Activated T-helper 1 cell treated with Interleukin-2 at 50 U/mL for 16 hours (primary cell): Measurements from ENCODE around the gene DKK1.
"Not testable (repeated sequence)": the region's sequence is repeated elsewhere in the genome, so short reads cannot be mapped to it uniquely, and the experiment has no call there.

Source experiments
- DNase-seq: peaks from one replicate; pipeline ENCODE4 v3.0.0-alpha.2; 2020; ENCODE audit warnings: low read depth

The DKK1 gene

DNA sequence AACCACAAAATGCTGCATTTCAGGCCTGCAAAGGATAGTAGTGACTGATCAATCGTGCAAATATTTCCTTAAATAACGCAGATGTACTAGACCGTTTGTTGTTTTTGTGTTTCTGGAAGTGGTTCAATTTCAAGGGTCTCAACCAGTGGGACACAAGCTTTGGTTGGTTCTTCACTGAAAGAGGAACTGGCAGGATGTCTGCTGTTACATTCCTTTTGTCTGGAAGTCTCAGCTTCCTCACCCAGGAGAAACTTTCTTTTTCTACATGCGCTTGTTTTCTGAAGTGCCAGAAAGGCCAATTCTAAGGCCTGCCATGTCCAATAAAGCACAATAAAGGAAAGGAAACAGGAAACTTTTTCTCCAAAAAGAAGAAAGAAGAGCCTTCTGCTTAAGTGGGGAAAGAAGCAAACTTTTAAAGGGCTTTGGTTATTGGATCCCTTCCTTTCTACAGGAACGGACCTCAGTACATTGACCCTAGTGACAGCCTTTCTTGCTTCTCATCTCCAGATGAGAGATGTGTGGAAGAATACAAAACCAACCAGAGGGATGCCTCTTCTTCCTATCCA lies 4.1 kb downstream of the DKK1 start:
- no peak for DNase-seq

DNA sequence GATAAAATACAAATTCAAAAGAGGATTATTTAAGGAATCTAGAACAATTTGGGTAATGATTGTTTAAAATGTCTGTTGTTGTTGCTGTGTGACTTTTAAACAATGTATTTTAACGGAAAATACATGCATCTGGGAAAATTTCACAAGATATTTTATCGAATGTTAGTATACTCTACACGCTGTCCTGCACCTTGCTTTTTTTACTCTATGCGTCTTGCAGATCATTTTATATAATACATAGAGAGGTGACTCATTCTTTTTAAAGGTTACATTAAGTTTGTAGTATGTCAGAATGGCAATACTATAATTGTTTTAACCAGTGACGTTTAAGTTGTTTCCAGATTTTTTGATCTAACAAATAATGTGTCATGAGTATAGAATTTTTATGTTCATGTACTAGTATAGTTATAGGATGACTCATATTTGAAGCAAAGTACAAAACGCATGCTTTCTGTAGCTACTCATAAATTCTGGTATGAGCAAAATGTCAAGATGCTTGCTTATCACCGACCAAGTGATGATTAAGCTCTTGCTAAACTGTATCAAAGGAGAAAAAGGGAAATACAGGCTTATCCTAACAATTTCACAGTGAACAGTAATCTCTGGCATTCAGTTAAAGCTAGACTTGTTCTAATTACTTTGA lies 4.9 kb downstream of the DKK1 start:
- no peak for DNase-seq

- DNase-seq = no peak
Measured at GRCh38 chr10:52319926-52320325, 5.8 kb downstream of the DKK1 start.

DNA sequence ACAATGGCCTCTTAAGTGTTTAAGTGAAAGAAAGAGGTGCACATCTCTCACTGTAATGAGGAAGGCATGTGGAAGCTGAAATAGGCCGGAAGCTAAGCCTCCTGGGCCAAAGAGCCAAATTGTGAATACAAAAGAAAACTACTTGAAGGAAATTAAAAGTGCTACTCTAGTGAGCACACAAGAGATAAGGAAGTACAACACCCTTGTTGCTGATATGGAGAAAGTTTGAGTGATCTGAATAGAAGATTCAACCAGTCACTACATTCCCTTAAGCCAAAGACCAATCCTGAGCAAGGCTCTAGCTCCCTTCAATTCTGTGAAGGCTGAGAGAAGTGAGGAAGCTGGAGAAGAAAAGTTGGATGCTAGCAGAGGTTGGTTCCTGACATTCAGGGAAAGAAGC lies 8.2 kb downstream of the DKK1 start:
- DNase-seq = no peak

GRCh38 chr10:52322936-52323335 lies 8.9 kb downstream of the DKK1 start:
- no peak for DNase-seq

DNA sequence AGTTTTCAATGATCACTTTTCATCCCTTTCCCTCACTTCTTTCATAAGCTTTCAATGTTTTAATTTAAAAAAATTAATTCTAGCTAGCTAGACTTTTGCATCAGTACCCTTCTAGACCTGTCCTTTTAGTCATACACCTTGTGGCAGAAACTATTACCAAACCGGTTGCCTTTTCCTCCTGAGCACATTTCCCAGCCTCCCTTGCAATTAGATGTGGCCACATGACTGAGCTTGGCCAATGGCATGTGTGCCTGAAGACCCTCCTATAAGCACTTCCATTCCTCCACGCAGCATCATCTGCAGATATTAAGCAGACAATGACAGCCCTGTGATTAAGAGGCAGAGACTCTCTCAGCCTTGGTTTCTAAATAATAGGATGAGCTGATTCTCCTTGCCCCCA lies 12.3 kb downstream of the DKK1 start:
- DNase-seq = no peak

DNA sequence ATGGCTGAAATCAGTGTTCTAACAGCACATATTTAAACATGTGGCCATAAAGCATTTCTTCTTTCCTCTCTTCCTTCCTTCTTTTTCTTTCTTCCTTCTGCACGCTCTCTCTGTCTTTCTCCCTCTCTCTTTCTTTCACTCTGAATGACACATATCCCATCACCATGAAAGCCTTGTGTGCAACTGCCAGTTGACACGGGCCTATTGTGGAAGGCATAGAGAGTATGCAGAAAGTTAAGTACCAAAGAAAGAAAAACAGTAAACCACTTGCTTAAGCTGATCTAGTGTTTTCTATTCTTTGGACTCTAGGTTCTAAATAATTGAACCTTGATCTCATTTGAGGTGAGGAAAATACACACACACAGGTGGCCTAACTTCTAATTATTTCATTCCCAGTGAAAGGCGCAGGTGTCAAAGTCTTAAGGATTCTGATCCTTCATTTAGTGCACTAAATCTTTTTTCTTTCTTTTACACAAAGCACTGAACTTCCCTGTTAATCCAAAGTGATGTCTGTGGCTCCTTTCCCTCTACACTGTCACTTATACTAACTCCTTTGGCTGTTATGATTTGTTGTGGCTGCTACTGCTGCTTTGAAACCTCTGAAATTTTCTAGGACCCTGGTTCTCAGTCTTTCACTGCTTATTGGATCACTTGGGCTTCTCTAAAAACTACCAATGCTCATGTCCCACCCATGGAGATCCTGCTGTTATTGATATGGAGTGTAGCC lies 17.7 kb downstream of the DKK1 start:
- DNase-seq = no peak

DNA sequence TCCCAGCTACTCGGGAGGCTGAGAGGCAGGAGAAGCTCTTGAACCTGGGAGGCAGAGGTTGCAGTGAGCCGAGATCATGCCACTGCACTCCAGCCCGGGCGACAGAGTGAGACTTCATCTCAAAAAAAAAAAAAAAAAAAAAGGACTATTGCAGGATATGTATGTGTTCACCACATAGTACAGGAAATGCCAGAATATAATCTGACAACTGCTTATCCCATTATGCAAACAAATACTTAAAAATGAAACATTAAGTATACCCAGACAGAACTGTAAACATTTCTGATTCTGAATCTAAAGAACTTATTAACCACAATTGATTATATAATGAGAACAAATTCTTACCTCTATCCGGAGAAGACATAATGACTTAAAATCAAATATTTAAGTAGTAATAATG lies 18.7 kb downstream of the DKK1 start:
- DNase-seq = no peak

GRCh38 chr10:52334595-52334994 lies 20.5 kb downstream of the DKK1 start:
- no peak for DNase-seq

DNA sequence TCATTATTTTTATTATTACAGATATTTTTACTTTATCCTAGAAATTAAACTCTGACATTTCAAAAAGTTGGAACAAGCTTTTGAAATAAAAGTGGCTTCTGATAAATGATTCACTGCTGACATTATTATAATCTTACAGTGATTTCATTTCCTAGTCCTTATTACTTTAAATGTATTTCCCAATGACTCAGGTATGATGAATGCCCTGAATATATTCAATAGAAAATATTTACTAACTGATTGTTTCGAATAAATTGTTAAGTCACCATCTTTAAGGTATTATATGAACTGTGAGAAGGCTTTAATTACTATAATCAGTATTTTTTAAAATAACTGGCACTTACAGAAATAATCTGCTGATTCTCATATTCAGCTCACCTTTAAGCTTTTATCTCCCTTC lies 21.6 kb downstream of the DKK1 start:
- DNase-seq = no peak

DNA sequence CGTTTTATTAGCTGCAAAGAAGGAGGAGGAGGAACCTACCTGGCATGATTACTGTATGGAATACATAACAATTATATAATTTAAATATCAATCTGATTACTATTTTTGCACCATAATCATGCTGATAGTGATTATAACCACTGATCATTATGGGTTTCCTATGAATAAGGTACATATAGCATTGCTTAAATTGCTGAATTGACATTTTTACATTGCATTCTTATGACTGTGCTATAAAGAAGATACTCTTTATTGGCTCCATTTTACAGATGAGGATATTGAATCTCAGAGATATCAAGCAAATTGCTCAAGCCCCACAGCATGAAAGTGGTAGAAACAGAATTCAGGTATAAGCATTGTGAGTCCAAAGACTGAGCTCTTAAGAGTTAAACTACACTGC lies 23.1 kb downstream of the DKK1 start:
- DNase-seq = no peak

DNA sequence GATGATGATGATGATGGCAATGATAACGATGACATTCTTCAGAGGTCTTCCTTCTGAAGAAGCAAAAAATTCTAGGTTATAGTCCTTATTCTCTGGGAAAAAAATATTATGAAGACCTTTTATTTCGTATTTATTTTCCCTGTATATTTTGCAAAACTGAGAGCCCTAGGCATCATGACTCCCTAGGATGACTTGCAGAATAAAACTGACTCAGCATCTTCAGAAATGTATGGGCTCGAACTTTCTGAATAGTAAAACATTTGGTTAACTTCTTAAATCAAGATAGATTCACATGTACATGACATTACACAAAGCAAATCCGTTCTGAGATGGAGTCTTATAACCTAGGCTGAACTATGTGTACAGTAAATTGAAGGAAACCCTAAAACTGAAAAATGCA lies 29.4 kb downstream of the DKK1 start:
- DNase-seq = no peak

DNA sequence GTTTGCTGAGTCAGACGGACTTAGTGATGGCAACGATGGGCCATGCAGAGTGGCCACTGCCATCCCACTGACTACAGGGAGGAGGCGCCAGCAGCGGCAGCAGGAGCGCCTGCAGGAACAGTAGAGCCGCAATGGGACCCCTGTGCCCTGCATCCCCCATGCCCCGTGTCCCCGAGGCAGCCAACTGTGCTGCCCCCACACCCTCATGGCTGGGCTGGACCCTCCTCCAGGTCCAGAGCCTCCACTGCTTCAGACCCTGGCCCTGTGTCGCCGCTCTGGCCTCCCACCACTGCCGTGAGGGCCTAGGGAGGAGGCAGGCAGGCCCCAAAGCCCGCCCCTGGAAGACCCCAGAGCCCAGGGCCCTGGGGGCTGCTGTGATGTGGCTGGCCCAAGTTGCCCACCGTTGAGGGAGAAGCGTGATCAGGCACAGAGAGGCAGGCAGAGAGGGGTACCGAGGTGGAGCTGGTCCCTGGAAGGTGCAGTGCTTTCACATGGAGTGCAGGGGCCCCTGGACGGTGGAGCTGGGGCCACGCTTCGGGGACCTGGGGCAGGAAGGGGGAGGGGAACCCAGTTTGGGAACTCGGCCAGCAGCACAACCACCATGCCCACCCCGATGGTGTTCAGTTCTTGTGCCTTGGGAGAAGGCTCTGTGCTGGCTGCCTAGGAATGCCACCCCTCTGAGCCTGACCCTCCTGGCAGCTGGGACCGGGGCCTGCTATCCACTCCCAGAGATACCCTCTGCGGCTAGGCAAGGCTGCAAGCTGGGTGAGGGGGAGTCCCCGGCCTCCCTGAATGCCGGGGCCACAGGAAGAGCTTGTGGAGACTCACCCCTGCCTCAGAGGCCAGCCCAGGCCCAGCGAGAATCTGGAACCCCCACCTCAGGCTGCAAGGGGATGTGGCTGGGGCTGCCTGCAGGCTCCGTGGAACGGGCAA lies 32.6 kb downstream of the DKK1 start:
- no peak for DNase-seq

DNA sequence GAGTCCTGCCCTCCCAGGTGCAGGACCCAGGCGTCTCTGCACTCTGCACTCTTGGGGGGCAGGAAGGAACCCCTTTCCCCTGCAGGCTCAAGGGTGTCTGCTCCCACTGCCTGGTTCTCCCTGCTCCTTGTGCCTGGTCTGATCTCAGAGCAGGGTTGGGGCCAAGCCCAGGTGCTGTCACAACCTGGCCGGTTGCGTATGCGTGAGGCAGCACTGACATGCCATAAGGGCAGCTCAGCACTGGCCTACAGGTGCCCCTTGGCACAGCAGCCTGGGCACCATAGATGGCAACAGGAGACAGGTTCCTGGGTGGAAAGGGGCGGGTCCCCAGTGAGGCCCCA lies 33.2 kb downstream of the DKK1 start:
- DNase-seq = no peak

DNA sequence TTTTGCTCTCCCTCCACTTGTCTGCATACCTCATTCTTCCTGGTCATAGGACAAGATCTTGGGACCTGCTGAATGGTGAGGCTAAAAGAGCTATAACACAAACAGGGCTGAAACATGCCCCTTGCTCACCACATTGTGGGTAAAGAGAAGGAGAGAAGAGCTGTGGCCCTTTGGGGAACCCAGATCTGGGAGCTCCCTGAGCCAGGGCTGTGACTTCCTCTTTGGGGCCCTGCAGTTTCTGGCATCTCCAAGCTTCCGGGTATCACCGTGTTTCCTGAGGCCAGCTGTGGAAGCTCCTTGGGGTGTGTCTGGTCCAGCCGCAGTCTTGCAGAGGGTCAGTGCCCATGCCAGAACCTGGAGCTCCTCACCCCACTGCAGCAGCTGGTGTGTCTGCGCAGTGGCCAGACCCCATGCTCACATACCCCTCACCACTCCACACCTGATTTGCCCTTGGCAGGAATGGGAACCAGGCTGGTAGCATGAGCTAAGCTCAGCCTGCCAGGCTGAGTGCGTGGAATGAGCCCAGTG lies 34.0 kb downstream of the DKK1 start:
- no peak for DNase-seq

- DNase-seq = no peak
Measured at GRCh38 chr10:52351914-52352330, 37.8 kb downstream of the DKK1 start.

- no peak for DNase-seq
Measured at GRCh38 chr10:52353205-52353604, 39.1 kb downstream of the DKK1 start.

GRCh38 chr10:52353960-52354394 lies 39.9 kb downstream of the DKK1 start:
- DNase-seq = no peak

DNA sequence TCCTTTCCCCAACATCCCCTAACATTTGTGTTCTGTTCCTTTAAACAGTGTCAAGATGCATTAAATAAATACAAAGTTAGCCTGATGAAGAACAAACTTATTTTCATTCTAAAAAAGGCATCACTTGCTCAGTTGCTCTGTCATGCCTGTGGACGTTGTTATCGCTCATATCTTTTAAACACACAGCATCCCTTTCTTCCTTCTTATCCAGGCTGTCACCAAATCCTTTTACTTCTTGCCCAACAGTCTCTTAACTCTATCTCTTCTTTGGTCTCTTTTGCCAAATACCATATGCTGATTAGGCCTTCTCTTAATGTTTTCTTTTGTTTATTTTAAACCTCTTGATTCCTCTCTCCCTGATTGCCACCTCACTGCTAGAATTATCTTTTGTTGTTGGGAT lies 43.9 kb downstream of the DKK1 start:
- no peak for DNase-seq

GRCh38 chr10:52359441-52359840 lies 45.4 kb downstream of the DKK1 start:
- DNase-seq = no peak

DNA sequence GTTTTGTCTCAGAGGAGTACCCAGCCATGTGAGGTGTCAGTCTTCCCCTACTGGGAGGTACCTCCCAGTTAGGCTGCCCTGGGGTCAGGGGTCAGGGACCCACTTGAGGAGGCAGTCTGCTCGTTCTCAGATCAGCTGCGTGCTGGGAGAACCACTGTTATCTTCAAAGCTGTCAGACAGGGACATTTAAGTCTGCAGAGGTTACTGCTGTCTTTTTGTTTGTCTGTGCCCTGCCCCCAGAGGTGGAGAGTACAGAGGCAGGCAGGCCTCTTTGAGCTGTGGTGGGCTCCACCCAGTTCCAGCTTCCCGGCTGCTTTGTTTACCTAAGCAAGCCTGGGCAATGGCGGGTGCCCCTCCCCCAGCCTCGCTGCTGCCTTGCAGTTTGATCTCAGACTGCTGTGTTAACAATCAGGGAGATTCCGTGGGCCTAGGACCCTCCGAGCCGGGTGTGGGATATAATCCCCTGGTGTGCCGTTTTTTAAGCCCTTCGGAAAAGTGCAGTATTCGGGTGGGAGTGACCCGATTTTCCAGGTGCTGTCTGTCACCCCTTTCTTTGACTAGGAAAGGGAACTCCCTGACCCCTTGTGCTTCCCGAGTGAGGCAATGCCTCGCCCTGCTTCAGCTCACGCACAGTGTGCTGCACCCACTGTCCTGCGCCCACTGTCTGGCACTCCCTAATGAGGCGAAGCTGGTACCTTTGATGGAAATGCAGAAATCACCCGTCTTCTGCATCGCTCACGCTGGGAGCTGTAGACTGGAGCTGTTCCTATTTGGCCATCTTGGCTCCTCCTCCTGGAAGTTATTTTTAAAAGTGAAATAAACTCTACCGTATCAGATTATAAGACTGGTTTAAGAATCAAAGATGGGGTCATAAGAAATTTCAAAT lies 51.7 kb downstream of the DKK1 start:
- not testable (repeated sequence) for DNase-seq
